Measurements from ENCODE around the gene ABHD16A.
A peak's percentile ranks its signal among the peaks of the same experiment; 100 is the strongest.
"Not testable (repeated sequence)": the region's sequence is repeated elsewhere in the genome, so short reads cannot be mapped to it uniquely, and the experiment has no call there.

The ABHD16A gene

GRCh38 chr6:31713991-31714684 is 11.0 kb upstream of the ABHD16A start:
- no peak for DNase-seq (ENCODE audit: low spot score)

- no peak for DNase-seq (ENCODE audit: low spot score)
These were observed 10.3 kb upstream of the ABHD16A start for GRCh38 chr6:31713465-31713864.

- no peak for DNase-seq (ENCODE audit: low spot score)
These were observed 9.2 kb upstream of the ABHD16A start for GRCh38 chr6:31712296-31712695.

- no peak for DNase-seq (ENCODE audit: low spot score)
These were observed 8.1 kb upstream of the ABHD16A start for GRCh38 chr6:31711233-31711632.

- DNase-seq (ENCODE audit: low spot score) = no peak
These were observed 7.5 kb upstream of the ABHD16A start for GRCh38 chr6:31710523-31711219.

- DNase-seq (ENCODE audit: low spot score) = not testable (repeated sequence)
These were observed 6.0 kb upstream of the ABHD16A start for GRCh38 chr6:31709157-31709556.

GRCh38 chr6:31708224-31708623 is 5.1 kb upstream of the ABHD16A start:
- no peak for DNase-seq (ENCODE audit: low spot score)

GRCh38 chr6:31707701-31708100 is 4.6 kb upstream of the ABHD16A start:
- no peak for DNase-seq (ENCODE audit: low spot score)

- DNase-seq (ENCODE audit: low spot score) = no peak
These were observed 3.5 kb upstream of the ABHD16A start, which contains the start of gene LY6G6F for GRCh38 chr6:31706599-31706998. Gene LY6G6F, plus strand, starts transcription at chr6:31706866. Its CDS starts 41 bp downstream, at chr6:31706907.

- DNase-seq (ENCODE audit: low spot score) = no peak
These were observed 2.8 kb upstream of the ABHD16A start for GRCh38 chr6:31705931-31706330.

GRCh38 chr6:31702405-31702818 is 712 bp downstream of the ABHD16A start:
- DNase-seq (ENCODE audit: low spot score) = no peak

GRCh38 chr6:31701666-31702404 is 1.3 kb downstream of the ABHD16A start:
- DNase-seq (ENCODE audit: low spot score) = peak; percentile 70

- DNase-seq (ENCODE audit: low spot score) = no peak
These were observed 2.3 kb downstream of the ABHD16A start for GRCh38 chr6:31700740-31701401.

GRCh38 chr6:31697555-31697954 is 5.6 kb downstream of the ABHD16A start:
- DNase-seq (ENCODE audit: low spot score) = no peak

GRCh38 chr6:31693535-31693934 is 9.6 kb downstream of the ABHD16A start:
- no peak for DNase-seq (ENCODE audit: low spot score)

GRCh38 chr6:31692886-31693285 is 10.2 kb downstream of the ABHD16A start:
- DNase-seq (ENCODE audit: low spot score) = no peak

- no peak for DNase-seq (ENCODE audit: low spot score)
These were observed 10.8 kb downstream of the ABHD16A start for GRCh38 chr6:31692353-31692752.

- DNase-seq (ENCODE audit: low spot score) = no peak
These were observed 11.5 kb downstream of the ABHD16A start for GRCh38 chr6:31691564-31692108.

GRCh38 chr6:31691078-31691463 is 12.1 kb downstream of the ABHD16A start:
- no peak for DNase-seq (ENCODE audit: low spot score)

- no peak for DNase-seq (ENCODE audit: low spot score)
These were observed 12.7 kb downstream of the ABHD16A start for GRCh38 chr6:31690231-31691077.
